Stimulated activated CD4-positive, alpha-beta T cell treated with anti-CD3 and anti-CD28 coated beads, Interleukin-1b, Interleukin-23, amount 100 ng/mL, for 1 hour (primary cell): ENCODE measurements around the gene HRH2.

Experiments used
- DNase-seq, 2 donors: peaks; one replicate each; pipeline ENCODE4 v3.0.0-alpha.2; 2020; ENCODE audit warnings: low read depth in 2 of 2

The HRH2 gene

DNA sequence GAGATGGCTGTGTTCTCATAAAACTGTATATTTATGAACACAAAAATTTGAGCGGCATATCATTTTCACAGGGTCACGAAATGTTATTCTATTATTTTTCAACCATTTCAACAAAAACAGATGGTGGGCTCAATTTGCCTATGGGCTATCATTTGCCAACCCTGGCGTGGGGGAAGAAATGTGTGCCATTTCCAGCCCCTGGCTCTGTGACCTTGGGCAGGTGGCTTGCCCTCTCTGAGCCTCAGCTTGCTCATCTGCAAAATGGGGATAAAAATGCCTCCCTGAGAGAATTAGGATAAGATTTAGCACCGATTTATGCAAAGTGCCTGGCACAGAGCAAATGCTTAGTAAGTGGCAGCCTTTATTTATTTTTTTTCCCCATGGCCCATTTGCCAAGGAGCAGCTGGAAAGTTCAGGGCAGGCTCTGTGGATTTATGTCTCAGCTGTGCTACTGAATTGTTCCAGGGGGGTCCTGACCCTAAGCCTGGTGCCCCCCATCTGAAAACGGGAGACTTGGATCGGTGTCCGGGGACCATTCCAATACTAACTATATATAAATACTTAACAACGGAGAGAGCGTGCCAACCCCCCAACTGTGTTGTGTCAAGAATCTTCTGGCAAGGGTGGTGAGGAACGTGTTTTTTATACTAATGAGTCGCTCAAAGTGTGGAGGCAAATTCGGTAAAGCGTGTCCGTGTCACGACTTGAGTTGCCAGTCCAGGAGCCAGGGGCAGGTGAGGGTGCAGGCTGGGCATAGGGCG, 34.5 kb downstream of the HRH2 start:
- no peak for DNase-seq

DNA sequence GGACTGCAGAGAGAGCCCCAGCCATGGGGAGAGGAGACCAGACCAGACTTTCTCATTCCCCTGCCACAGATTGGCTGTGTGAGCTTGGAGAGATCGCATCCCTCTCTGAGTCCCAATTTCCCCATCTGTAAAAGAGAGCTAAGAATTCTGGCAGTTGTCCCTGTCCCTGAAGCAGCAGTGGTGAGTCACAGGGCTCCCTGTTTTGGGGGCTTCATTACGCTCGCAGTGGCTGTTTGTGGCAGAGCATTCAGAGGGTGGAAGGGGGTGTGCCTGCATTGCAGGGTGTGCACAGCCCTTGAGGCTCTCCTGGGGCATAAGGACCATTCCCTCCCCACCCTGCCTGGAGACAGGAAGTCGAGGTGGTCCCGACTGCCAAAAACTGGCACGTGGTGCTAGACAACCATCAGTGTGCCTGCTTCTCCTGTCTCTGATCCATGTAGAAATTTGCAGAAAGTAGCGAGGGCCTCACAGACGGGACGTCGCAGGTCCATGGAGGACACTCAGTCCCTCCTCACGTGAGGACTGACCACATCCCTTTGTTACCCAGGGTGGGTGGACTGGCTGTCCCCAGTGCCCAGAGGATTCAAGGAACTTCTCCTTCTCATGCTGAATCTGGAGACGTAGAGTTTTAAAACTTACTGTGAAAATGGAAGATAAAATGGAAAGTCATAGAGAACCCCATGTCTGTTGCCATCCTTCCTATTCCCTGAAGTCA, 35.3 kb downstream of the HRH2 start:
- DNase-seq = no peak

DNA sequence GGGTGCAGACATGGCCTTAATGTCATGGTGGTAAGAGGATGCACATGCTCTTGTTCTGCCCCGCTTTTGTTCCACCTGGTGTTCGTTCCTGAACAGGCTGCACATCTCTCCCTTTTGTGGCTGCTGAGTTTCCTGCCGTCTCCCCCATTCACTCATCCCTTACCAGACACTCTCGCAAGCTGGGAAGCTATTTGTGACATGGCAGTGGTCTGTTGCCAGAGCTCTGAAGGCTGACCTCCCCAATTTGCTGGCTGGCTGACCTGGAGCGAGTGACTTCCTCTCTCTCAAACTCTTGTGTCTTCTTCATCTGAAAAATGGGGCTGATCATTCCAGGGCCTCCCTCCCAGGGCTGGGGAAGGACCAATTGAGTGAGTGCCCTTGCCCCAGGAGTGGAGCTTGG, 35.9 kb downstream of the HRH2 start:
- no peak for DNase-seq

DNA sequence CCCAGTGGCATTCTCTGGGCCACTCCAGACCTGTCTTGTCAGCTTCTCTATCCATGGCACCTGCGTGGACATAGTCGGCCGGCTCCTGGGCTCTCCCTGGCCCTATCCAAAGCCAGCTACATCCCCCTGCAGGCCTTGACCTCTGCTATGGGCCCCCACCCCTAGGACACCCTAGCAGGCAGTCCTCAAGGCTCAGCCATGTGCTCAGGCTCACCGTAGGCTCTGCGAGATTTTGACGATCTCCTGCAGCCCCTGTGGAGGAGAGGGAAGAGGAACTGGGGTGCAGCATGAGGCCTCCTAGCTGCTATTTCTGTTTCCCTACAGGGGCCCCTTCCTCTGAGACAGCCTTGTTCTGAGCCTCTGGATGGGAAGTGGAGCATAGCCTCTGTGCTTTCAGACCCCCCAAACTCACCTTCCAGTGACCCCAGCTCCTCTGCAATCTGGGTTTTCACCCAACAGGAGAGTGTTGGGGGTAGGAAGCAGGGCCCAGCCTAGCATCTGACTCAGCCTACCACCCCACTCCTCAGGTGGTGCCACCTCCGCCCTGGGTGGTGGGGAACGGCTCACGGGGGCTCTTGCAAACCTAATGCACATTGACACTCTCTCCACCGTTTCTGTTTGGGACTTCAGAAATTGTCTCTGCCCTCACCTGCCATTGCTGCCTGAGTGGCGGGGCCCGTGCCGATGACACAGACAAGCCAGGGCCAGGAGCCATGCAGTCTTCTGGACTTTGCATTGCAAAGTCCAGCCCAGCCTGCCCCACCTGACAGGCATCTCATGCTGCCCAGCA, 36.7 kb downstream of the HRH2 start:
- no peak for DNase-seq

DNA sequence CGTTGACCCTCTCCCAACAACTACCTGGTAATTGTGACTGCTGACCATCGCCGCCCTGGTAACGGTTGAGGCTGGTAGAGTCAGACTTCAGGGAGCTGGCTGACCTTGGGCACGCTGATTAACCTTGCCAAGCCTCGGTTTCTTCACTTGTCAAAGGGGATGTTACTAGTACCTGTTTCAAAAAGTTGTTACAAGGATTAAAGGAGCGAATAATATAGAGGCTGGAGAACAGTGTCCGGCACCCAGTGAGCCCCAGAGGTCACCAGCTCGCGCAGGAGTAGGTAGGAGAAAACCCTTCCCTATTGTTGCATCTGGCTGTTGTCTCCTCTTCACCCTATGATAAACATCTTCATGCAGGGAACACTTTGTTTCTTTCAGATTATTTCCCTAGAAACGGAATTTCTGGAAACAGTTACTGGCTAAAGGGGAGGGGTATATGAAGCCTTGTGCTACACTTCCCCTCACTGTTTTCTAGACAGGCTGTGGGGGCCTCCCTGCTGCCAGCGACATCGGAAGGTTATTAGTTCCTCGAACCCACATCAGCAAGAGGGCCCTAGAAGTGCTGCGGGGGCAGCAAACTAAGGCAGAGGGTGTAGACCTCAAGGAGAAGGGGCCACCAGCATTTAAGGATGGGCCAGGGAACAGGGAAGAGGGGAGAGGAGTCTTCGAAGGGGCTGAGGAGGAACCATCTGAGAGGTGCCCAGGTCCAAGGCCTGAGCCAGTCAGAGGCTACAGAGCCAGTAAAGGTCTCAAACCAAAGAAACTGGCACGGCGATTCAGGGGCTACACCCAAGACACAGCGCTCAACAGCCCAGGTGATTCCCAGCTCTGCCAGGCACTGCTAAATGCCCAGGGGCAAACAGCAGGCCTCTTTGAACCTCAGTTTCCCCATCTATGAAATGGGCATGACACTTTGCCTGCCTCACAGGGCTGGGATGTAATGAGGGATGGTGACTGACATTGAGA, 37.6 kb downstream of the HRH2 start:
- DNase-seq = no peak

DNA sequence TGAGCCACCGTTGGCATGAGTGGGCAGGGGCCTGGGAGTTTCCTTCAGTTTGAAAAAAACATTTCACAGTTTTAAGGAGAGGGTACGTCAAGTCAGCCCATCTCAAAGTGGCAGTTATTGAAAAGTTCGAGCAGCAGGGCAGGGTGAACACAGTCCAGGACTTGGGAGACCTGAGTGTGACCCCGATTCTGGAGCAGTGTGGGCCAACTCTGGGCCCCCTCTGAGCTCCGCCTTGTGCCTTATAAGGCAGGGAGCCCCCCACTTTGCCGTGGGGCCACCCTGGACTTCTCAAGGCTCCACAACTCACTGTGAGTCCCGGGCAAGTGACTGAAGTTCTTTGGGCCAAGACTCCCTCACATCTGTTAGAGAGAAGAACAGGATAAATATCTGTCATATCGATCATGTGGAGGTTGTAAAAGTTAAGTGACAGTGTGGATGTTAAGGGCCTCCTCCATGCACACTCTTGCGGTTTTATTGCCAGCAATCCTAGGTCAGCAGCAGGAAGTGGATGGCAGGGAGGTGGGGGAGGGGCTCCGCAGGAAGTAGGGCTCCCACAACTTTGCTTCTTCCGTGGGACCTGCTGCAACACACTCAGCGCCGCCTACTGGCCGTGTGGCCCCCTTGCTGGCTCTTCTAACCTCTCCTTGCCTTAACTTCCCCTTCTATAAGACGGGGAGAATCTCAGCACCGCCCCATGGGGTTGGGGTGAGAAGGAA, 38.4 kb downstream of the HRH2 start:
- DNase-seq = peak; percentile 20 to 63

DNA sequence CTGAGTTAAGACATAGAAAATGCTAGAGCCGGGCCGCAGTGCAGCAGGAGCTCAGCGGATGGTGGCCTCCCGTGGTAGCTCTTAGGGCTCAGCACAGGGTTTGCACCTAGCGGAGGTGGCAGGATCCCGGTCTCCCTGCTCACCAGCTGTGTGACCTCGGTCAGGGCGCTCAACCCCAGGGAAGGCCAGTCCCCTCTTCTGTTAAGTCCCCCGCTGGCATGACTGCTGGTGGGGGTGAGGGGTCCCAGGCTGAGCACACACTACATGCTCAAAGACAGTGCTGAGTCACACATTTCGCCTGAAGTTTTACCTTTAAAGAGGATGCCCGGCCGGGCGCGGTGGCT, 39.0 kb downstream of the HRH2 start:
- no peak for DNase-seq

DNA sequence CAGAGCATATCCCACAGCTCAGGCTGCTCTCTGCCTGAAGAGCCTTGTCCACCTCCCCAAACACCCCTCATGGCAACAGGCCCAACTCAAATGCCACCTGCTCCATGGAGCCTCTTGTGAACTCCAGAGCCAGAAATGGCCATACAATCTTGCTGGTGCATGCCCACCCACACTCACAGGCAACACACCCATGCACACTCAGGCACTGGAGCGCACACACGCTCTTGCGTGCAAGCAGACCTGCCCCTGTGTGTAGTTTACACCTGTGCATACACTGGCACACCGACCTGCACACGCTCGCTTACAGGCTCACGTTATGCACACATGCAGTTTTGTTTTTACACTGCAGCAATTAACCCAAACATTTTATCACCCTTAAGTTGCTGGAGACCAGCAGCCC, 40.0 kb downstream of the HRH2 start:
- DNase-seq = no peak

DNA sequence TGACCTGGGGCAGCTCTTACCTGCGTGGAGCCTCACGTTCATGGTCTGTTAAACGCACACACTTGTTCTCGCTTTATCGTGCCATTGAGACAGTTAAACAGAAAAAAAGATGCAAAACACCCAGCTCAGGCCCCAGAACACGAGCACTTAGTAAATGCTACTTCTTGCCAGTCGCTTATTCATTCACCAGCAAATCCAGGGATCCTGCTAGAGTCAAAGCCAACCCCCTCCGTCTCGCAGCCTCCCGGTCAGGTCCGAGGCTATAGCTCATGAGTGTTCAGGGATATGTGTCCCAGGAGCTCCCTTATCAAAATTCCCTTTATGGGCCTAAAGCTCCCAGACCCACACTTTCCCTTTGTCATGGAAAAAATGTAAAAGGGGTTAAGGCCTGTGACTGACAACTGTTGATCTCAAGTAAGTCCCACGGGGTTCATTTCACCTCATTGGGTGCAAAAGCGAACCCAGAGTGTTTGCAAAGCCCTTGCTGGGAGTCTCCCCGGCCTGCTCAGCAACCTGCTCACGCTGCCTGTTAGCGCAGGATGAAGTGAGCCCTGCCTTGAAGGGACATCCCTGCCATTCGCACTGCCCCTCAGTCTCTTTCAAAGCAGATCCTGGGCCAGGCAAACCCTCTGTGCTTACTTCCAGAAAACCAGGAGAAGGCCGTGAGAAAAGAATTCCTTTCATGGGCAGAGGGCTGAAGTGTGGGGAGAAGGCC, 40.7 kb downstream of the HRH2 start:
- DNase-seq = no peak

DNA sequence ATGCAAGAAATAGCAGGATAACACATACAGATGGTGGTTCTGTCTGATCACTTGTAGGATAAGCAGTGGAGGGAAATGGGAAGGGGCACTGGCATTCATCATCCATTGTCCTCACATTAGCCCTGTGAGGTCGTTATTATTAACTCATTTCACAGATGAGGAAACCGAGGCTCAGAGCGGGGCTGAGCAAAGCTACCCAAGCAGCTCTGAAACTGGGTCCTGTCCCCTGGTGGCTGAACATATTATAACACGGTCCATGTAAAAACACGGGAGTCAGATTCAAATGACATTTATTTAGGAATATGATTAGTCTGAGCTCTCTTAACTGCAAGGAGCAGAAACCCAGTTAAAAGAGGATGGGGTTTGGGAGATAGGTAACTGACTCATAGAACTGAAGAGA, 43.1 kb downstream of the HRH2 start:
- DNase-seq = no peak

DNA sequence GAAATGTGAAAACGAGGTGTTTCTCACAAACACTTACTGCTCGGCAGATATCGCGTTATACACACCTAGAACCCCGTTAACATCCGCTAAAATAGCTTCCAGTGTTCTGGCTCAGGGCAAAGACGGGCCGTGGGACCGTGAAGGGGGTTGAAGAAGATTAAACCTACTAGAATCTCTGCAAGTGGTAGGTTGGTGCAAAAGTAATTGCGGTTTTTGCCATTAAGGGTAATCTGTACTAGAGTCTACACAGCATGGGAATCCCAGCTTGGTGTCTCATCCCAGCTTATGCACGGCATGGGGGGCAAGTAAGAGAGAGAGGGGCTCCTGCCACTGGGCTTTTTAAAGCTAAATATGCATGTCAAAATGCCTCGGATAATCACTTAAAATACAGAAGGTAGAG, 43.9 kb downstream of the HRH2 start:
- no peak for DNase-seq

DNA sequence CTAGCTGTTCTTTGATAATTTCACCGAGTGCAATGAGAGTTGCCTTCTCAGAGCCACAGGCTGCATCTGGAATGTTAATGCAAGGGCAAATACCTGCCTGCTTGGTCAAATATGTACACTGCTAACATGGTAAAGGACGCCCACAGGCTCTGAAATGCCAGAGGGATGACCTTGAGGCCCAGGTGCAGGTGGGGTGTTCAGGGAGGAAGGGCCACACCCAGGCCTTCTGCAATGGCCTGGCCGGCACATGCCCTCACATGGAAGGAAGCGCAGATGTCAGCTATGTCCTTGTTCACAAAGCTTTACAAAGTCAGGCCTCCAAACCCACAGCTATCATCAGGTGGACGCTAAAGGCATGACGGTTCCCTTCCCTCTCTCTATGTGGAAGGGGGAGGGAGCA, 48.6 kb downstream of the HRH2 start:
- DNase-seq = no peak

DNA sequence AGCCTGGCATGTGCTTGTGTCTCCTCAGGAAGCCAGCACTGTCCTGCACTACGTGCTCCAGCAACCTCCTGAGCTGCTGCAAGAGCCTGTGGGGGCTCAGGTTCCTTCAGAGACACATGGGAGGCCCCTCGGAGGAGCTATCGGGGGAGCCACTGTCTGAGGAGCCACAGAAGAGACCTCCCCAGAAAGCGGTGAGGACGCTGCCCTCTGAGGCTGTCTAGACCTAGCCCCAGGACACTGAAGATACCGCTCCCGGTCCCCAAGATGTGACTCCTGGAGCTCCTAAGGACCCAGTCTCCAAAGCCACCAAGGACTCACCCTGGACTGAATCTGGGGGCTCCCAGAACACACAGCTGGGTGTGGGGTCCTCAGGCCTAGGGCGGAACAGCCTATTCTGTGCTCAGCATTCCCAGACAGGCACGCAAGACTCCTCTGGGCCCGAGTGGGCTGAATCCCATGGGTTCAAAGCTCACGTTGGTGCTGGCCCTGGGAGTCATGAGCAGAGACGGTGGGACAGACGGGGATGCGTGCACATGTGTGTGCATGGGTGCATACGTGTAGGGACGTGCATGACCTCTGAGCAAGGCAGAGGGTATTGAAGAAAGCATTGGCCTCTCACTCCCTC, 50.0 kb downstream of the HRH2 start:
- no peak for DNase-seq

DNA sequence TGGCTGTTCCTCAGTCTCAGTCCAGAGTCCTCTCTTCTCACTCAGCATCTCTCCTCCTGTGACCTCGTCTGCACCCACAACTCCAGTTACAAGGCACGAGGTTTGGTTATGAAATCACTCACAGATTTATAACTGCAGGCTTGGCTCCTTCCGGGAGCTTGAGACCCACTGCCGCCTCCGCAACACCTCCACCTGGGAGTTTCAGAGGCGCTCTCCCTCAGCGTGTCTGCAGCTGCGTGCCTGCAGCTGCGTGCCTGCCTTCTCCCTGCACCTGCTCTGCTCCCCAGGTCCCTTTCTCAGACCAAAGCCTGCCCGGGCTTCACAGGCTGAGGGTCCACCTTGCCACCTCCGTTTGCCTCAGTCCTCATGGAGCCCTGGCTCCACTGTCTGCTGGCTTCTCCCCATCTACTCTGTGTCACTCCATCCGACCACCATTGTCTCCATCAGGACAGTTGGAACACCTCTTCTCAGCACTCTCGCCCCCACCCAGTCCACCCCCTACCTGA, 51.5 kb downstream of the HRH2 start:
- no peak for DNase-seq

DNA sequence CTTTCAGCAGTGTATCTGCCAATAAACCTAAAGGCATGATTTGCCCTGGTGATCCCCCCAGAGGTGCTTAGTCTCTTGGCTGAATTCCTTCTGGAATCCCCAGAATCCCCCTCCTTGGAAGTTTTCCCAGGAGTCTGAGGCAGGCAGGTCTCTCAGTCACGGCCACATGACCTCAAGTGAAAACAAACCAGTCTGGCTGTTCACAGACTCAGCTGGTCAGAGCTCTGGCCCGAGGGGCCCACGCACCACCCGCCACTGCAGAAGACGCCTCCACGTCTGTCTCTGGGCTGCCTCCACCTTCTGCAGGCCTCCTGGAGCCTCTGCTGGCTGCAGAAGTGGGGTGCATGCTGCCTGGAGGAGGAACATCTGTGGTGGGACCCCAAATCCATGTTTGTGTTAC, 52.5 kb downstream of the HRH2 start:
- DNase-seq = no peak

DNA sequence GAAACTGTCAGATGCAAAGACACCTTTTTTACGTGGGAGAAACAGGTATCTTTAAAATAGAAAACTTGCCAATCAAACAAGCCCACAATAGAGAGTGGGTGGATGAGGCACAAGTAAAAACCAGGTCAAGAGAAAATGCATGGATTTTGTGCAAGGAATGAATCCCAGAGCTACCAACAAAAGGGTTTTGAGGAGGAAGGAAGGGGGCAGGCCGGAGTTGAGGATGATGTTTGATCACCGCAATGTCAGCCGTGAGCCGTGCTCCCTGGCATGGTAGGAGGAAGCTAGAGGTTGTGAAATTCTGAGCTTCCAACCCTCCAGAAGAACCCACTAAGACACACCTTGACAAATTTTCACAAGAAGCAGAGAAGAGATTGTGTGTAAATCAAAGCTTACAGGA, 53.2 kb downstream of the HRH2 start:
- DNase-seq = no peak

DNA sequence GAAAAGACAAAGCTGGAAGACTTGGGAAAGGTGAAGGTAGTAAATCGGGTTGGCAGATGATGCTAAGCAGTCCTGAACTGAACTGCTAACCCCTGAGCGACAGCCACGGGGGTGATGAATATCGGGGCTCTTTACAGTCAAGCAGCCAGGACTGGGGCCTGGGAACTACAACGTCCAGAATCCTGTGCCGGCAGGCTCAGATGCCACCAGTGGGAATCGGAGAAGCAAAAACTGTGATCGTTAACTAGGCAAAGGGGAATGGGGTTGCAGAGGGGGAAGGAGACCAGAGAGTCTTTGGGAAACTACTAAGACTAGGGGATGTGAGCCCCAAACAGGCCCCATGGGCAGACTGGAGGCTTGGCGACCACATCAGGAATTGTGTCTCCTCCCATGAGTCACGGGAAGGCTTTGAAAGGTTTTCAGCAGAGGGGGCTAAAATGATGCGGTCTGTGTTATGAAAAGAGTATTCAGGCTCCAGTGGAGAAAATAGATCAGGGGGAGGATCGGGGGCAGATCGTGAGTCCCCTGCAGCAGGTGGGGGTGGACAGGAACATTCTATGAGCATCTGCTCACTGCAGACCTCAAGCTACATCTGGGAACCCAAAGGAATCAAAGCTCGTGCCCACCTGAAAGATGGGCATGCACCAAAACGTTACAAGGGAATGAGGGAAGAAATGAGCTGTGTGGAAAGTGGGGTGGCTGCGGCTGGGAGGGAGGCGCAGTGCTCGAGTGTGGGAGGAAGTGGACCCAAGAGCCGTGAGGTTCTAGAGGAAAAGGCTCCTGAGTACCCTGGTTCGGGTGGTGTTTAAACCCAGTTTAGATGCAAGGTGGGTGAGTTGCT, 53.8 kb downstream of the HRH2 start:
- no peak for DNase-seq

DNA sequence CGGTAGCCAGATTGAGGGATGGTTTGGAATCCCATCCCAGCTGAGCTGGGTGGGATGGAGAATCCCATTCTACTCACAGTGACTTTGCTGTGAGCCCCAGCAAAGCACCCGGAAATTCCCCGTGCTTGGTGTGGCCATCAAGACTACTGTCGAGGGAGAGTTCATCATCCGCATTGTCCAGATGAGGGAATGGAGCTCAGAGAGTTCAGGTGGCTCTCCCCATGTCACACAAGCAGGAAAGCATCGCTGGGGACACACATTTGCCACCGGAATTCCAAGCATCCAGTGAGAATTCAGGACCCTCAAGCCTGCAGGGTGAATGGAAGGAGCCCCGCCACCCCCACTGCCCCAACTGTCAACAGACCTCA, 54.4 kb downstream of the HRH2 start:
- no peak for DNase-seq

DNA sequence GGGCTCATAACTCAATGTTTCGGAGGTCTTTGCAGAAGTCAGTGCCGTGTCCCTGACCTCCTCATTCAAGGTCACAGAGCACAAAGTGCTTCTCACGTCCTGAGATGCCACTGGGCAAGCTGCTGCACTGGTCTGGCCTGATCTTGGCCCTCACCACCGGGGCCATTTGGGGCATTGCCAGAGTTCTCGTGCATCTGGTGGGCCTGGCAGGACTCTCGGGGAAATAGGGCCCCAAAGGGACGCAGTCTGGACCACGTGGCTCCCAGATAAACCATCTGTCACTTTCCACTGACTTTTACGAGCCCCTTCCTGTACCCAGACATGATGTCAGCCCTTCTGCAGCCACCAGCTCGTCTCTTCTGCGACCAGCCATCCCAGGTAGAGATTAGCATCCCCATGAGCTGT, 54.8 kb downstream of the HRH2 start:
- DNase-seq = no peak
